EH (cell line): ENCODE results near the gene GANC.
A peak's percentile ranks its signal among the peaks of the same experiment; 100 is the strongest.
"Not testable (repeated sequence)": the region's sequence is repeated elsewhere in the genome, so short reads cannot be mapped to it uniquely, and the experiment has no call there.

Source experiments
- DNase-seq: peaks from one replicate; pipeline ENCODE4 v3.0.0-alpha.2; 2015; ENCODE audit warnings: low read depth

The GANC gene

GRCh38 chr15:42272939-42273899, at the start of gene GANC, which contains the start of gene TMEM87A:
Gene GANC (plus strand): TSS chr15:42273201. CDS start chr15:42274482, 1,281 bp downstream.
Gene TMEM87A (minus strand): TSS chr15:42273433. CDS start chr15:42273398, 35 bp downstream.
- DNase-seq: peak; percentile 99

GRCh38 chr15:42226648-42227047, 46.4 kb upstream of the GANC start:
- no peak for DNase-seq

- no peak for DNase-seq
Observed at GRCh38 chr15:42228036-42228435, 45.0 kb upstream of the GANC start.

- not testable (repeated sequence) for DNase-seq
Observed at GRCh38 chr15:42228981-42229380, 44.0 kb upstream of the GANC start.

- DNase-seq: no peak
Observed at GRCh38 chr15:42231088-42231487, 41.9 kb upstream of the GANC start.

GRCh38 chr15:42232606-42233005, 40.4 kb upstream of the GANC start:
- no peak for DNase-seq

- DNase-seq: no peak
Observed at GRCh38 chr15:42233107-42233506, 39.9 kb upstream of the GANC start.

- DNase-seq: peak; percentile 55
Observed at GRCh38 chr15:42239528-42240182, 33.3 kb upstream of the GANC start.

GRCh38 chr15:42240823-42241222, 32.2 kb upstream of the GANC start:
- DNase-seq: no peak

- DNase-seq: no peak
Observed at GRCh38 chr15:42253300-42253699, 19.7 kb upstream of the GANC start.

- peak; percentile 65 for DNase-seq
Observed at GRCh38 chr15:42264795-42265194, 8.2 kb upstream of the GANC start.

GRCh38 chr15:42267286-42267685, 5.7 kb upstream of the GANC start:
- no peak for DNase-seq

- DNase-seq: peak; percentile 5
Observed at GRCh38 chr15:42270551-42270950, 2.5 kb upstream of the GANC start.

GRCh38 chr15:42270996-42271395, 2.0 kb upstream of the GANC start:
- no peak for DNase-seq

- DNase-seq: peak; percentile 89
Observed at GRCh38 chr15:42273900-42274701, 1.1 kb downstream of the GANC start.

- DNase-seq: peak; percentile 1
Observed at GRCh38 chr15:42274702-42274989, 1.6 kb downstream of the GANC start.

- DNase-seq: no peak
Observed at GRCh38 chr15:42275780-42276391, 2.9 kb downstream of the GANC start.

- no peak for DNase-seq
Observed at GRCh38 chr15:42276762-42277161, 3.8 kb downstream of the GANC start.

GRCh38 chr15:42279234-42279723, 6.3 kb downstream of the GANC start:
- DNase-seq: no peak

- no peak for DNase-seq
Observed at GRCh38 chr15:42282344-42282743, 9.3 kb downstream of the GANC start.

GRCh38 chr15:42282926-42283325, 9.9 kb downstream of the GANC start:
- no peak for DNase-seq

- DNase-seq: no peak
Observed at GRCh38 chr15:42283671-42284070, 10.7 kb downstream of the GANC start.
